Measurements from ENCODE around the gene SYCN. TPM values are rescaled to one million over a fixed set of nuclear protein-coding genes. Genes with fewer than 3 reads are reported as not detected.

SYCN gene
- total RNA-seq, 4 donors from 2014 or later = 1.3 to 6.0 TPM; not detected in 2

GRCh38 chr19:39166571-39167391, 37.3 kb downstream of the SYCN start:
- peak in 1 of 2 donors; percentile 35 for DNase-seq (ENCODE audit: low spot score in 2 of 2)
- peaks cover 0 to 30% (median 0%) of the 10 kb centered on the region in 3 donors for H3K36me3 ChIP-seq
- TF ChIP-seq CTCF (IDR thresholded peaks at IDR 0.05) (no peak), EP300 (IDR thresholded peaks at IDR 0.05) (no peak)
- no peaks in the 10 kb centered on the region for H3K9me3 ChIP-seq
- no peaks in the 10 kb centered on the region for H3K27me3 ChIP-seq
- H3K4me3 ChIP-seq = no peak overlapping the region
- peak overlapping the region; percentile 17 to 68 (median 29) for H3K27ac ChIP-seq
- H3K4me1 ChIP-seq = peaks cover 0 to 62% (median 13%) of the 10 kb centered on the region in 4 donors
- 31 to 34% methylated on average over 21 to 24 of the region's 24 CpGs for WGBS, 2 donors

GRCh38 chr19:39165857-39166256, 38.2 kb downstream of the SYCN start:
- Histone ChIP-seq H3K36me3 (peaks cover 0 to 21% (median 0%) of the 10 kb centered on the region in 3 donors), H3K4me1 (peaks cover 0 to 68% (median 13%) of the 10 kb centered on the region in 4 donors), H3K4me3 (no peak overlapping the region), H3K9me3 (no peaks in the 10 kb centered on the region), H3K27ac (no peak overlapping the region), H3K27me3 (no peaks in the 10 kb centered on the region)
- no peak for DNase-seq (ENCODE audit: low spot score in 2 of 2)
- TF ChIP-seq POLR2A (IDR thresholded peaks at IDR 0.05) = no peak
- no peak for TF ChIP-seq CTCF (IDR thresholded peaks at IDR 0.05)
- no peak for TF ChIP-seq EP300 (IDR thresholded peaks at IDR 0.05)
- WGBS, 2 donors = 92 to 93% methylated on average over 7 of the region's 7 CpGs

- Histone ChIP-seq H3K9me3 (no peaks in the 10 kb centered on the region), H3K27ac (no peak overlapping the region), H3K36me3 (peaks cover 0 to 6% (median 0%) of the 10 kb centered on the region in 3 donors), H3K4me3 (no peak overlapping the region), H3K27me3 (no peaks in the 10 kb centered on the region), H3K4me1 (peaks cover 0 to 69% (median 20%) of the 10 kb centered on the region in 4 donors)
- WGBS, 2 donors = 90 to 92% methylated on average over 6 of the region's 6 CpGs
- no peak for TF ChIP-seq CTCF (IDR thresholded peaks at IDR 0.05)
- TF ChIP-seq EP300 (IDR thresholded peaks at IDR 0.05) = no peak
- no peak for TF ChIP-seq POLR2A (IDR thresholded peaks at IDR 0.05)
- no peak for DNase-seq (ENCODE audit: low spot score in 2 of 2)
Observed at GRCh38 chr19:39164289-39164688, 39.8 kb downstream of the SYCN start.

- TF ChIP-seq EP300 (IDR thresholded peaks at IDR 0.05) (no peak), POLR2A (IDR thresholded peaks at IDR 0.05) (no peak), CTCF (IDR thresholded peaks at IDR 0.05) (no peak)
- H3K9me3 ChIP-seq = no peaks in the 10 kb centered on the region
- no peaks in the 10 kb centered on the region for H3K27me3 ChIP-seq
- H3K4me3 ChIP-seq = no peak overlapping the region
- WGBS, 2 donors = 87 to 94% methylated on average over 9 of the region's 9 CpGs
- H3K4me1 ChIP-seq = peaks cover 0 to 74% (median 21%) of the 10 kb centered on the region in 4 donors
- peaks cover 0 to 7% (median 0%) of the 10 kb centered on the region in 3 donors for H3K36me3 ChIP-seq
- no peak overlapping the region for H3K27ac ChIP-seq
- DNase-seq (ENCODE audit: low spot score in 2 of 2) = no peak
Observed at GRCh38 chr19:39163621-39164020, 40.4 kb downstream of the SYCN start.

GRCh38 chr19:39162441-39163043, 41.5 kb downstream of the SYCN start:
- 68 to 71% methylated on average over 15 of the region's 15 CpGs for WGBS, 2 donors
- Histone ChIP-seq H3K36me3 (peaks cover 0 to 7% (median 0%) of the 10 kb centered on the region in 3 donors), H3K9me3 (no peaks in the 10 kb centered on the region), H3K27ac (no peak overlapping the region), H3K4me3 (no peak overlapping the region), H3K27me3 (no peaks in the 10 kb centered on the region), H3K4me1 (peaks cover 0 to 81% (median 25%) of the 10 kb centered on the region in 4 donors)
- TF ChIP-seq CTCF (IDR thresholded peaks at IDR 0.05) = no peak
- TF ChIP-seq EP300 (IDR thresholded peaks at IDR 0.05) = no peak
- TF ChIP-seq POLR2A (IDR thresholded peaks at IDR 0.05) = no peak
- DNase-seq (ENCODE audit: low spot score in 2 of 2) = no peak

All from tibial nerve (tissue), 4 donors.